K562 (cell line): ENCODE data around the gene NFE2. TPM values are rescaled to one million over a fixed set of nuclear protein-coding genes. Genes with fewer than 3 reads are reported as not detected.

Experiments
- GATA2 ChIP-seq: sonication (generic); formaldehyde crosslinking; IDR thresholded peaks from 2 replicates; pipeline ENCODE4 v1.4.0; 2020; ENCODE audit warnings: mild to moderate bottlenecking, missing genetic modification reagents
- ILK ChIP-seq: fragments of 450-650 bp; IDR thresholded peaks from 2 replicates; pipeline ENCODE4 v1.6.1; 2016; ENCODE audit warnings: missing genetic modification characterization, low read depth, mild to moderate bottlenecking, missing compliant biosample characterization, moderate library complexity, borderline replicate concordance
- POLR3G ChIP-seq: IDR thresholded peaks from 2 replicates; pipeline ENCODE4 v1.6.1; 2011; ENCODE audit not compliant: insufficient read length, insufficient replicate concordance; ENCODE audit errors: extremely low read depth
- polyA plus RNA-seq, 8 experiments: library from polyadenylated mRNA; depleted of rRNA in 4 of 8; stranded (reverse) in 5 of 8; unstranded in 3 of 8; fragments of >200 nt; fragmentation: Nextera tagmentation in 2 of 8; fragmentation: Illumina TruSeq in 1 of 8; extraction: Ambion mirVana in 2 of 8; extraction: Trizol in 1 of 8; gene quantifications; 2 replicates each; pipeline versions ENCODE4 v1.2.1 to v1.2.3, GENCODE V29; 2011 to 2014; ENCODE audit warnings: inconsistent platforms in 1 of 8, missing spikeins in 1 of 8
- total RNA-seq, 7 experiments: library from RNA; depleted of rRNA in 6 of 7; stranded (reverse); fragments of >200 nt in 6 of 7; fragmentation: Illumina TruSeq in 2 of 7; extraction: Trizol in 2 of 7; gene quantifications; 2 replicates each; pipeline versions ENCODE4 v1.2.1 to v1.2.3, GENCODE V29; 2011 to 2021; ENCODE audit warnings: low replicate concordance in 1 of 7
- TF ChIP-seq, protein P1 (sequence below), 2 experiments: fragments of 450-650 bp; IDR thresholded peaks; 2 replicates each; pipeline ENCODE4 v1.6.1; 2016; ENCODE audit warnings: mild to moderate bottlenecking in 2 of 2, borderline replicate concordance in 1 of 2, low read depth in 1 of 2, moderate library complexity in 1 of 2
- TF ChIP-seq, protein P2 (sequence below): sonication (generic); formaldehyde crosslinking; IDR thresholded peaks from 2 replicates; pipeline ENCODE4 v1.8.0; 2023; ENCODE audit warnings: mild to moderate bottlenecking, missing genetic modification reagents
- TF ChIP-seq, protein P3 (sequence below): fragments of 450-650 bp; IDR thresholded peaks from 2 replicates; pipeline ENCODE4 v1.6.1; 2016

NFE2 gene
- total and polyA plus RNA-seq, 9 of the 15 experiments (the other 6 are each of a cell fraction or from before 2014, with no cell fraction given) = 12.3 to 282 (median 208) TPM

DNA sequence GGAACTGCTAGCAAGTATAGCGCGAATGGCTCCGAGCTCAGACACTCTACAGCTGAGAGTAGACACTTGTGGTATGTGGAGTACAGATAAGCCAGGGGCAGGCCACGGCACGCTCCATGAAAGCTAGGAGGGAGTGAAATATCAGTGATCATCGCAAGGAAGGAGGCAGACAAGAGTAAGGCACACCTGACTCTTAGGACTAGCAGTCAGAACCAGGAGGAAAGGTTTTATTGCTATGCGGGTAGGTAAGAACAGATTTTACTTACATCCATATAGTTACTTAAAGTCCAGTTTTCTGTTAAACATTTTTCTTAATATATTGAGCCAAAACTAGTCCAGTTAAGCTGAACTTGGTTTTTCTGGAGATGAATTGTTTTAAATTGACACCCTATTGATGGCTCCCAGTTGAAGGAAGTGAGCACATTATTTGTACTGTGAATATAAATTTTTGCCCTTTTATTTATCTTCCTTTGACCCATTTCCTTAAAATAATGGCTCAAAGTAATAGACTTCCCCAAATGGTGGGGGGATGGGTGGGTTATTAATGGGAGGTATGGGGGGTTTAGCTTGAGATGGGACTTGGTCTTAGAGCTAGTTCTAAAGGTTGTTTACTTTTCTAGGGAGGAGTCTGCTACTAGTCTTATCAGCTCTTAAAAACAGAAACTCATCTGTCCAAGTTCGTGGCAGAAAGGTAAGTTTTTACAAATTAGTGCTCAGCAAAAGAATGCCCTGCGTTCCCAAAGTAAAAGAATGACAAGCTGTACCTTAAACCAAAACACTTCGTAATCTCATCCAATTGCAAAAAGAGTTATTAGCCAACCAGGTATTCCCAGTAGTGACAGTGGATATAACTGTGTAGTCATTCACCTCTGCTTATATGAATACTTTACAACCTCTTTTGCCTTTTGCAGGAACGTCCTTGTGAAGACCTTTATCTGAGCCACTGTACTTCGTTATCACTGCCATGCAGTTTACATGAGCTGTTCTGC, 14.5 kb downstream of the NFE2 start (continued):
- TF ChIP-seq, protein P1, sequence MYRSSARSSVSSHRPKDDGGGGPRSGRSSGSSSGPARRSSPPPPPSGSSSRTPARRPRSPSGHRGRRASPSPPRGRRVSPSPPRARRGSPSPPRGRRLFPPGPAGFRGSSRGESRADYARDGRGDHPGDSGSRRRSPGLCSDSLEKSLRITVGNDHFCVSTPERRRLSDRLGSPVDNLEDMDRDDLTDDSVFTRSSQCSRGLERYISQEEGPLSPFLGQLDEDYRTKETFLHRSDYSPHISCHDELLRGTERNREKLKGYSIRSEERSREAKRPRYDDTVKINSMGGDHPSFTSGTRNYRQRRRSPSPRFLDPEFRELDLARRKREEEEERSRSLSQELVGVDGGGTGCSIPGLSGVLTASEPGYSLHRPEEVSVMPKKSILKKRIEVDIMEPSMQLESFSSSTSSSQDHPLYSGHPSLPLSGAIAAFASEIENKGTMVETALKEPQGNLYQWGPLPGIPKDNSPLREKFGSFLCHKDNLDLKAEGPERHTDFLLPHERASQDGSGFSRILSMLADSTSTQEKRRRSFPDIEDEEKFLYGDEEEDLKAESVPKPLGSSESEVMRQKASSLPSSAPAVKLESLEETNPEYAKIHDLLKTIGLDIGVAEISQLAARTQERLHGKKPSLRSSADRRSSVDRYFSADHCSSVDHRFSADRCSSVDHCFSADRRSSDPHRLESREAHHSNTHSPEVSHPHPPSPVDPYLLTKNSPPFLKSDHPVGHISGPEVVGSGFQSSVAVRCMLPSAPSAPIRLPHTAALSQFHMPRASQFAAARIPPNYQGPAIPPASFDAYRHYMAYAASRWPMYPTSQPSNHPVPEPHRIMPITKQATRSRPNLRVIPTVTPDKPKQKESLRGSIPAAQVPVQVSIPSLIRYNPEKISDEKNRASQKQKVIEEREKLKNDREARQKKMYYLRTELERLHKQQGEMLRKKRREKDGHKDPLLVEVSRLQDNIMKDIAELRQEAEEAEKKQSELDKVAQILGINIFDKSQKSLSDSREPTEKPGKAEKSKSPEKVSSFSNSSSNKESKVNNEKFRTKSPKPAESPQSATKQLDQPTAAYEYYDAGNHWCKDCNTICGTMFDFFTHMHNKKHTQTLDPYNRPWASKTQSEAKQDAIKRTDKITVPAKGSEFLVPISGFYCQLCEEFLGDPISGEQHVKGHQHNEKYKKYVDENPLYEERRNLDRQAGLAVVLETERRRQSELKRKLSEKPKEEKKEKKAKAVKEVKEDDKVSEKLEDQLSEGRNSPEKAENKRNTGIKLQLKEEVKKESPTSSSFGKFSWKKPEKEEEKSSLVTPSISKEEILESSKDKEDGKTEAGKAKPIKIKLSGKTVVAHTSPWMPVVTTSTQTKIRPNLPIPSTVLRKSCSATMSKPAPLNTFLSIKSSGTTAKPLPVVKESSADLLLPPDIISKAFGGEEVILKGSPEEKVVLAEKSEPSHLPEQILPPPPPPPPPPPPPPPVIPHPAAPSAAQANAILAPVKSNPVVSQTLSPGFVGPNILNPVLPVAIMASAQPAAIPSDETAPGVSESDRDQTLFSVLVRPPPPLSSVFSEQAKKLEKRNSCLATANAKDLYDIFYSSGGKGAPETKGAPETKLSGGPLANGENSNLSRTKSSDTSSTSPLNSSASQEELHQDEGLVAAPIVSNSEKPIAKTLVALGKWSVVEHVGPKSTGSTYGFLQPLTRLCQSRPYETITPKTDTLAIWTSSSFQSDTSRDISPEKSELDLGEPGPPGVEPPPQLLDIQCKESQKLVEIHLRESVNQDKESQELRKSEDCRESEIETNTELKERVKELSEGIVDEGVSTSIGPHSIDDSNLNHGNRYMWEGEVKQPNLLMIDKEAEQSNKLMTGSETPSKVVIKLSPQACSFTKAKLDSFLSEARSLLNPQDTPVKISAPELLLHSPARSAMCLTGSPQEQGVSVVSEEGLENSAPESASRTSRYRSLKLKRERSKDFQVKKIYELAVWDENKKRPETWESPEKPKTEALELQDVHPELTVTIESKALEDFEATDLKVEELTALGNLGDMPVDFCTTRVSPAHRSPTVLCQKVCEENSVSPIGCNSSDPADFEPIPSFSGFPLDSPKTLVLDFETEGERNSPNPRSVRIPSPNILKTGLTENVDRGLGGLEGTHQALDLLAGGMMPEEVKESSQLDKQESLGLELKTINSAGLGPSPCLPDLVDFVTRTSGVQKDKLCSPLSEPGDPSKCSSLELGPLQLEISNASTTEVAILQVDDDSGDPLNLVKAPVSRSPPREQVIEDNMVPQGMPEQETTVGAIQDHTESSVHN (IDR thresholded peaks at IDR 0.05; ENCODE audit: borderline replicate concordance in 1 of 2, low read depth in 1 of 2) = peak in 1 of 2 experiments; percentile 65; a peak in 1 of 4 replicates
- TF ChIP-seq POLR3G = no peak
- TF ChIP-seq GATA2 (CRISPR knock-in tag) = peak; percentile 73
- TF ChIP-seq, protein P2, sequence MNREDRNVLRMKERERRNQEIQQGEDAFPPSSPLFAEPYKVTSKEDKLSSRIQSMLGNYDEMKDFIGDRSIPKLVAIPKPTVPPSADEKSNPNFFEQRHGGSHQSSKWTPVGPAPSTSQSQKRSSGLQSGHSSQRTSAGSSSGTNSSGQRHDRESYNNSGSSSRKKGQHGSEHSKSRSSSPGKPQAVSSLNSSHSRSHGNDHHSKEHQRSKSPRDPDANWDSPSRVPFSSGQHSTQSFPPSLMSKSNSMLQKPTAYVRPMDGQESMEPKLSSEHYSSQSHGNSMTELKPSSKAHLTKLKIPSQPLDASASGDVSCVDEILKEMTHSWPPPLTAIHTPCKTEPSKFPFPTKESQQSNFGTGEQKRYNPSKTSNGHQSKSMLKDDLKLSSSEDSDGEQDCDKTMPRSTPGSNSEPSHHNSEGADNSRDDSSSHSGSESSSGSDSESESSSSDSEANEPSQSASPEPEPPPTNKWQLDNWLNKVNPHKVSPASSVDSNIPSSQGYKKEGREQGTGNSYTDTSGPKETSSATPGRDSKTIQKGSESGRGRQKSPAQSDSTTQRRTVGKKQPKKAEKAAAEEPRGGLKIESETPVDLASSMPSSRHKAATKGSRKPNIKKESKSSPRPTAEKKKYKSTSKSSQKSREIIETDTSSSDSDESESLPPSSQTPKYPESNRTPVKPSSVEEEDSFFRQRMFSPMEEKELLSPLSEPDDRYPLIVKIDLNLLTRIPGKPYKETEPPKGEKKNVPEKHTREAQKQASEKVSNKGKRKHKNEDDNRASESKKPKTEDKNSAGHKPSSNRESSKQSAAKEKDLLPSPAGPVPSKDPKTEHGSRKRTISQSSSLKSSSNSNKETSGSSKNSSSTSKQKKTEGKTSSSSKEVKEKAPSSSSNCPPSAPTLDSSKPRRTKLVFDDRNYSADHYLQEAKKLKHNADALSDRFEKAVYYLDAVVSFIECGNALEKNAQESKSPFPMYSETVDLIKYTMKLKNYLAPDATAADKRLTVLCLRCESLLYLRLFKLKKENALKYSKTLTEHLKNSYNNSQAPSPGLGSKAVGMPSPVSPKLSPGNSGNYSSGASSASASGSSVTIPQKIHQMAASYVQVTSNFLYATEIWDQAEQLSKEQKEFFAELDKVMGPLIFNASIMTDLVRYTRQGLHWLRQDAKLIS (CRISPR knock-in tag) = peak; percentile 42; the same call in 1 of the 2 replicates
- no peak for TF ChIP-seq ILK (tag)
- TF ChIP-seq, protein P3, sequence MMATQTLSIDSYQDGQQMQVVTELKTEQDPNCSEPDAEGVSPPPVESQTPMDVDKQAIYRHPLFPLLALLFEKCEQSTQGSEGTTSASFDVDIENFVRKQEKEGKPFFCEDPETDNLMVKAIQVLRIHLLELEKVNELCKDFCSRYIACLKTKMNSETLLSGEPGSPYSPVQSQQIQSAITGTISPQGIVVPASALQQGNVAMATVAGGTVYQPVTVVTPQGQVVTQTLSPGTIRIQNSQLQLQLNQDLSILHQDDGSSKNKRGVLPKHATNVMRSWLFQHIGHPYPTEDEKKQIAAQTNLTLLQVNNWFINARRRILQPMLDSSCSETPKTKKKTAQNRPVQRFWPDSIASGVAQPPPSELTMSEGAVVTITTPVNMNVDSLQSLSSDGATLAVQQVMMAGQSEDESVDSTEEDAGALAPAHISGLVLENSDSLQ = peak; percentile 17; the same call in 1 of the 2 replicates
